ENCODE data around the gene INSRR.
A peak's percentile ranks its signal among the peaks of the same experiment; 100 is the strongest.

The INSRR gene

DNA sequence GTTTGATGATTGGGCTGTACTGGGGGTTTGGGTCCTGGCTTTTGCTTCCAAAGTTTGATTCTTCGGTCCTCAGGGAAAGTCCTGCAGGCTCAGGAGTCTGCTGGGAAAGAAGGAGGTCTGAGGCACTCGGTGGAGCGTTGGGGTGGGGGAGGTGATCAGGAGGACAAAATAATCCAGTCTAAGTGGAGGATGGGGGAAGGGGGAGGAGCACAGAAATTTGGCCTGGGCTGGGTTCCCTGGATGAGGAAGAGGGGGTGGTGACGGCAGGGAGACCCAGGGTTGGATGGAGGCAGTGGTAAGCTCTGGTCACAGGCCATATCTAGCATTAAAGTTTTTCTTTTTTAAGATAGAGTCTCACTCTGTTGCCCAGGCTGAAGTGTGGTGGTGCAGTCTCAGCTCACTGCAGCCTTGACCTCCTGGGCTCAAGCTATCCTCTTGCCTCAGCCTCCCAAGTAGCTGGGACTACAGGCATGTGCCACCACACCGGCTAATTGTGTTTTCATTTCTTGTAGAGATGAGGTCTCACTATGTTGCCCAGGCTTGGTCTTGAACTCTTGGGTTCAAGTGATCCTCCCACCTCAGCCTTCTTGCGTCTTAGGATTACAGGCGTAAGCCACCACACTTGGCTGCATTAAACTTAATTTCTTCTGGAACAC lies 49.1 kb downstream of the INSRR start:
- TF ChIP-seq CTCF (IDR thresholded peaks at IDR 0.05; ENCODE audit: control insufficient read depth, extremely low read depth, insufficient read depth), result no peak
- DNase-seq (ENCODE audit: low read depth), result no peak

GRCh38 chr1:156809281-156809680 lies 49.6 kb downstream of the INSRR start:
- no peak overlapping the region for H3K4me3 ChIP-seq (ENCODE audit: low read depth, low read length)
- no peak for DNase-seq (ENCODE audit: low read depth)
- no peak for TF ChIP-seq CTCF (IDR thresholded peaks at IDR 0.05; ENCODE audit: control insufficient read depth, extremely low read depth, insufficient read depth)

More for the DNA sequence above, 49.1 kb downstream of the INSRR start:
- H3K4me3 ChIP-seq (ENCODE audit: low read depth, low read length), result no peak overlapping the region

- TF ChIP-seq CTCF (IDR thresholded peaks at IDR 0.05; ENCODE audit: control insufficient read depth, extremely low read depth, insufficient read depth), result no peak
- H3K4me3 ChIP-seq (ENCODE audit: low read depth, low read length), result no peak overlapping the region
These were observed 50.5 kb downstream of the INSRR start for GRCh38 chr1:156808186-156809030.

DNA sequence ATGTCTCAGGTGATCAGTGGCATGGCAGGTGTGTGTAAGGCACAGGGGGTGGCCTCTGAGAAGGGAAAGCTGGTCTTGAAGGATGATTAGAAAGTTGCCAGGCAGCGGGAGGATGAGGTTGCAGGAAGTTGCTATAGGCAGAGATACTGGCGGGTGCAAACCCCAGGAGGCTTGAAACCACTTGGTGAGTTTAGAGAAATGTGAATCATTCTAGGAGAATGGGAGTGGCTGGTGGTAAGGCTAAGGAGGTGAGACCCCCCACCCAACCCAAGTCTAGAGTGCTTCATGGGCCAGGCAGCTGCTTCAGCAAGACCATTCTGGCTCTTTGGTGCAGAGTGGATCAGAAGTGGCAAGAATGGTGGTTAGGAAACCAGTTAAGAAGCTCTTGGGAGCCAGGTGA lies 51.3 kb downstream of the INSRR start:
- TF ChIP-seq CTCF (IDR thresholded peaks at IDR 0.05; ENCODE audit: control insufficient read depth, extremely low read depth, insufficient read depth), result no peak
- no peak overlapping the region for H3K4me3 ChIP-seq (ENCODE audit: low read depth, low read length)
- no peak for DNase-seq (ENCODE audit: low read depth)

More at GRCh38 chr1:156808186-156809030, 50.5 kb downstream of the INSRR start:
- no peak for DNase-seq (ENCODE audit: low read depth)

DNA sequence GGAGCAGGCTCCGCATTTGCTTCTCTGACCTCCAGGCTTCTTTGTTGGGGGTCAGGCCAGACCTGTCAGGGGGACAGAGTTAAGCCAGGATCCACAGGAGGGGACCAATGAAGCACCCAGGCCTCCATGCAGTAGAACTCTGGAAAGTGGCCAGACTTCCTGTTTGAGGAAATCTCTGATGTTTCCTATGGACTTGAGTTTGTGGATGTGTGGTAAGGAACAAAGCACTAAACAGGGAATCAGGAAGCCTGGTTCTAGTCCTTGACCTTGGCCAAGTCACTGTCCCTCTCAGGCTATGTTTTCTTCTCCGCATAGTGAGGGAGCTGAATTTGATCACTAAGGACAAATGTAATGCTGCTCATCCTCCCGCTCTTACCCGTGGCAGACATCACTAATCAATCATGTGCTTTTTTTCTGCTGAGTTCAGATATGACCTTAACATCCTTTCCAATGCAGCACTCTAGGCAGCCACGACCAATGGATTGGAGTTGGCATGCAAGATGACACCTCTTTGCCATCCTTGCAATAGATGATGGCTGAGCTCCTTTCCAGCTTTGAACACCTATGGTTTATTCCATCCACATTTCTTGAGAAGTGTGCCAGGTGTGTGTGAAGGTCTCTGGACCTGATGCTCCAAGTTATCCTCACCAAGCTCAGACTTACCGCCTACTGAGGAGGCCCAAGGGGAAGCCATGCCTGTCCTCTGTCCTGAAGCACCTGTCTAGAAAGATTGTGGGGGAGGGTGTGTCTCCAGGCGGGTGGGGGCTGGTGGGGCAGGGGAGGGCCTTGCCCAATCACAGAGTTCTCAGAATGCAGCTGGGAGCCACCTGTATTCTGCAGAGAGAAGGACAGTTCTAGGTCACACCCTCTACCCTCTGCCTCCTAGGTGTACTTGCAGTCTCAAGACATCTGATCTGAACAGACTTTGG lies 52.1 kb downstream of the INSRR start:
- H3K4me3 ChIP-seq (ENCODE audit: low read depth, low read length), result no peak overlapping the region
- TF ChIP-seq CTCF (IDR thresholded peaks at IDR 0.05; ENCODE audit: control insufficient read depth, extremely low read depth, insufficient read depth), result no peak
- no peak for DNase-seq (ENCODE audit: low read depth)

GRCh38 chr1:156805766-156806511 lies 53.0 kb downstream of the INSRR start:
- TF ChIP-seq CTCF (IDR thresholded peaks at IDR 0.05; ENCODE audit: control insufficient read depth, extremely low read depth, insufficient read depth), result no peak
- peak; percentile 66 for DNase-seq (ENCODE audit: low read depth)

More at GRCh38 chr1:156805766-156806511, 53.0 kb downstream of the INSRR start:
- no peak overlapping the region for H3K4me3 ChIP-seq (ENCODE audit: low read depth, low read length)

Data from LNCaP clone FGC (cell line).